HG03442 (cell line): ENCODE results near the gene SNAPC5.
A peak's percentile ranks its signal among the peaks of the same experiment; 100 is the strongest.
"Not testable (repeated sequence)": the region's sequence is repeated elsewhere in the genome, so short reads cannot be mapped to it uniquely, and the experiment has no call there.

Experiments used
- ATAC-seq: cut with Tn5 transposase; IDR thresholded peaks from one replicate; pipeline ENCODE4 v1.9.1; 2021; ENCODE audit warnings: mild to moderate bottlenecking, moderate library complexity; ENCODE audit not compliant: unreplicated experiment

SNAPC5 gene

DNA sequence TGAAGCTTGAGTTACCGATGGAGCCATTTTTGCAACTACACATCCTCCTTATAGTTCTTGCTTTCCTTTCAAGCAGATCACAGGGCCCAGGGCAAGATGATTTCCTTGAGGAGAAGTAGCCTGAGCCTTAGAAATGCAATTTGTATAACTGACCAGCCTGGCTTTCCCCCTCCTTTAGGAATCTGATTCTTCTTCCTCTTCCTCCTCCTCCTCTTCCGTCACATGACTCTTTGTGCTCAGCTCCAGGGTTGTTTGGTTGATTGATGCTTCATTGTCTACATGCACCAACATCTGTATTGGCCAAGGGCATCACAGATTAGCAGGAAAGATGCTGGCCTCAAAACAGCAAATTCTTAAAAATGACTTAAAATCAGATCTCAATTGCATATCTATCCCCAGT lies 3.3 kb downstream of the SNAPC5 start:
- no peak for ATAC-seq

GRCh38 chr15:66491846-66492245 lies 5.7 kb downstream of the SNAPC5 start:
- ATAC-seq: no peak

DNA sequence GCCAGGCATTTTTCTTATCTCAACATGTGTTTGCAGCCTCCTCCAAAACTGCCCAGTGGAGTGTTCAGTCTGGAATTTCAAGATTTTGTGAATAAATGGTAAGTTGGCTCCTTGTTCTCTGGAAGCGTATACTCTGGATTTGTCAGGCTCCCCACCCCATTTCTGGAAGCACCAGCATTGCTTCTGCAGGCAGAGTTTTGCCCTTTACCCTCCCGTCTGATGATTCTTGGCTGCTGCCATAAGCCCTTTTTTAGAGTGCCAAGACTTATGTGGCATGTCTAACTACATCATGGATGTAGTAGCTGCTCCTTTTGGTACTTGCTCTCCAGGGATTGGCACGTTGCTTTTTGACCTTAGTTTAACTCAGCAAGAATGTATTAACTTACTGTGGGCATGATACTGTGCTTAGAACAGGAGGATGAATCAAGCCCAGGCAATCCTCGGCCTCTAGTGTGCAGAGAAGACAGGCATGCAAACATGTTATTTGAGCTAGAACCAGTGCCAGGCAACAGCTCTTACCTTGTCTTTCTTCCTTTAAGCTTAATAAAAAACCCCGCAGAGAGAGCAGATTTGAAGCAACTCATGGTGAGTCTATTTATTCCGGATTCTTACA lies 8.3 kb downstream of the SNAPC5 start:
- ATAC-seq: no peak

DNA sequence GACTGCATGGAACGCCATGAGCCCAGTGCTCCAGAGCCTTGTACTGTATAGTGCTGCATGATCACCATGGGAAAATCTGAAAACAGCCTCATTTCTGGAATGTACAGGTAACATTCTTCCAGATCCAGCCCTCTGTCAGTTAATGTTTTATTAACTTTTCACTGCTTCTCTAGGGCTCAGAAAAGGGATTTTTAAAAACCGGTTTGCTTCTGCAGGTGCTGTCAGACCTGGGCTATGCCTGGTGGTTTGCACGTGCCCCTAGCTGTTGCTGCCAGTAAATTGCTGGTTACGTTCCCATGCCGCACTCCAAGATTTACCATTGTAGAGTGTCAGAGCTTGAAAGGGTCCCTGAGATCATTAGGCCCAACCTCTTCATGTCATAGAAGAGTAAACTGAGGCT lies 9.0 kb downstream of the SNAPC5 start:
- ATAC-seq: no peak

DNA sequence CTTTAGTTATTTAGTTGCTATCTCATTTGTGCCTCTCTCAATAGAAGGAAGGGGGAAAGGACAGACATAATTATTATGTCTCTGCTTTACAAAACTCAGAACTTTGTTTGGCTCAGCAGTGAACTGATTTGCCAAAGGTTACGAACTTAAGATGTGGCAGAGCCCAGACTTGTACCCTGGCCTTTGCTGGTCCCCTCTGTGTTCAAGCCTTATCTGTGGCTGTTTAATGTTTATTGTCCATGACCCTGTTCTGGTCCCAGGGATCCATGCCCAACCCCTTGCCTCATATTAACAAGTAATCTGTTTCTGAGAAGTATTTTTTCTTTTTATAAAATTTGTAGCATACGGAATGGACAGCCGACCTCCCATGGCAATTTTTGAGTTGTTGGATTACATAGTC lies 10.7 kb downstream of the SNAPC5 start:
- ATAC-seq: no peak

DNA sequence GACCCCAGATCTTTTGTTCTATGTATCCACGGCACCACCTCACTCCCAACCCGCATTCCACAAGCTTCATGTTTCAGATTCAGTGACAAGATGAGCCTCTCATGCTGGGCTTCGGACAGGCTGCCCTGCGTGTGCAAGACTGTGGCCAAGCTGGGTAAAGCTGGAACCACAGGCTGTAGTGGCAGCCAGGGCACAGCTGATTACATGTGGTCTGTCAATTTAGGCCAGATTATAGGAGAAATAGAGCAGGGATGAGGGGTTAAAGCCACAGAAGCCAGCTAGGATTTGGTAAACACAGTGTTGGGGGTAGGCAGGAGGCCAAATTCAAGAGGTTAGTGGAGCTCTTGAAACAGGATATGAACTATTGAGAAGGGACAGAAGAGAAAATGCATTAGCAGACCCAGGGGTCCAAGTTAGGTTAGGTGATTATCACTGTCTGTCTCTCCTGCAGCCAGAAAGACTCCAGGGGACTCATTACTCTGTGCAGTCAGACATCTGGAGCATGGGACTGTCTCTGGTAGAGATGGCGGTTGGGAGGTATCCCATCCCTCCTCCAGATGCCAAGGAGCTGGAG lies 12.9 kb downstream of the SNAPC5 start:
- ATAC-seq: no peak

GRCh38 chr15:66483131-66483566 lies 14.4 kb downstream of the SNAPC5 start:
- ATAC-seq: no peak

DNA sequence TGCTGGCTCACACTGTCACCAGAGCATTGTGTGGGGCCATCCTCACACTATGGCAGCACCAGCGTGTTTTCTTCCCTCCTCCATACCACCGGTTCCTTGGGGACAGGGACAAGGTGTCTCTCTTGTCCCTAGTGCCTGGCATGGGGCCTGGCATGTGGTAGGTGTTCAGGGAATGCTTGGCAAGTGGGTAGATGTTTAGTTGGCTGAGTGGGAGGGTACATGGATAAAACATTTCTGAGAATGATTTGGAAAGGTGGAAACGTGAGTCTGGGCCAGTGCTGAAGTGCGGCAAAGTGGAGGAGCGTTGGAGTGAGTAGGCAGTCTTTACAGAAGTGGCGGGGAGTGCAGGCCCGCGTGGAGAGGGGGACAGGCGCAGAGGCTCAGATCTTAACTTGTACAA lies 15.0 kb downstream of the SNAPC5 start:
- ATAC-seq: no peak

GRCh38 chr15:66481107-66481856 lies 16.3 kb downstream of the SNAPC5 start:
- no peak for ATAC-seq

DNA sequence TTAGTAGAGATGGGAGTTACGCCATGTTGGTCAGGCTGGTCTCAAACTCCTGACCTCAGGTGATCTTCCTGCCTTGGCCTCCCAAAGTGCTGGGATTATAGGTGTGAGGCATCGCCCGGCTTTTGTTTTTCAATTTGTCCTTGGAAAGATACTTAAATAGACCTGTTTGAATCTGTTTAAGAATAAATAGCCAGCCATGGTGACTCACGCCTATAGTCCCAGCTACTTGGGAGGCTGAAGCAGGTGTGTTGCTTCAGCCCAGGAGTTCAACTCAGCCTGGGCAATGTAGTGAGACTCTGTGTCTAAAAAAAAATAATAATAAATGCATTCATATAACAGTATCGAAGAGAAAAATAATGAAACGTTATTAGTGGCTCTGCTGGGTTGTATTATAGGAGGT lies 17.3 kb downstream of the SNAPC5 start:
- ATAC-seq: no peak

DNA sequence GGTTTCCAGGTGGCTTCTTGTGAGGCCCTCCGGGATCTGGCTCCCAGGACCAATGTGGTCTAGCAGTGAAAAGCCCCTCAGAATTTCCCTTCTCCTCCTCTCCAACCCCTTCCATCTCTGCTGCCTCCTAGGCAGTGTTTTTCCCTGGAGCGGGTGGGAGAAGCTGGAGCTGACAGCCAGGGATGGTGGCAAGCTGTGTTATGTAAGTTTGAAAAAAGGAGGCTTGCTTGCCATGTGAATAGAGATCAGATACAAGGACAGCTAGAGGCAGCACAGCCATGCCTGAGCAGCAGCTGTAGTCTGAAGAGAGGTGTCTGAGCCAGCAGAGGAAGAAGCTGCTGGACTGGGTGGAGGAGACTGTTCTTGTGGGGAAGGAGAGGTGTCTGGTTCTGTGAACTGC lies 20.6 kb downstream of the SNAPC5 start:
- ATAC-seq: no peak

DNA sequence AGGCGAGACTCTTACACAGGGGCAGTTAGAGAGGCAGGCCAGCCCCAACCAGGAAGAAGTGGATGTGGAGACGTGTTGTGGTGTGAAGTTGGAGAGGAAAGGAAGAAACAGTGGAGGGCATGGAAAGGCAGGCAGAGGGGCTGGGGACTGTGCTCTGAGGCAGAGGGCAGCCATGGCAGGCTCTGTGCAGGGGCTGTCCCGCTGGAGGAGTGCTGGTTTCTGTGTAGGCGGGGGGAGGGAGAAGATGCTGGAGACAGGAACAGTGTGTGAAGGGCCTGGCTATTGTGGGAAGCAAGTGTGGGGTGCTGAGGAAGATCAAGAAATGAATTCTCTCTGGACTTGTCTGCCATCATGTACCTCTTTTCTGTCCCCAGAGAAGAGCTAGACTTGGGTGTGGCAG lies 21.0 kb downstream of the SNAPC5 start:
- ATAC-seq: no peak

GRCh38 chr15:66474963-66475362 lies 22.6 kb downstream of the SNAPC5 start:
- no peak for ATAC-seq

GRCh38 chr15:66474135-66474534 lies 23.4 kb downstream of the SNAPC5 start:
- no peak for ATAC-seq

DNA sequence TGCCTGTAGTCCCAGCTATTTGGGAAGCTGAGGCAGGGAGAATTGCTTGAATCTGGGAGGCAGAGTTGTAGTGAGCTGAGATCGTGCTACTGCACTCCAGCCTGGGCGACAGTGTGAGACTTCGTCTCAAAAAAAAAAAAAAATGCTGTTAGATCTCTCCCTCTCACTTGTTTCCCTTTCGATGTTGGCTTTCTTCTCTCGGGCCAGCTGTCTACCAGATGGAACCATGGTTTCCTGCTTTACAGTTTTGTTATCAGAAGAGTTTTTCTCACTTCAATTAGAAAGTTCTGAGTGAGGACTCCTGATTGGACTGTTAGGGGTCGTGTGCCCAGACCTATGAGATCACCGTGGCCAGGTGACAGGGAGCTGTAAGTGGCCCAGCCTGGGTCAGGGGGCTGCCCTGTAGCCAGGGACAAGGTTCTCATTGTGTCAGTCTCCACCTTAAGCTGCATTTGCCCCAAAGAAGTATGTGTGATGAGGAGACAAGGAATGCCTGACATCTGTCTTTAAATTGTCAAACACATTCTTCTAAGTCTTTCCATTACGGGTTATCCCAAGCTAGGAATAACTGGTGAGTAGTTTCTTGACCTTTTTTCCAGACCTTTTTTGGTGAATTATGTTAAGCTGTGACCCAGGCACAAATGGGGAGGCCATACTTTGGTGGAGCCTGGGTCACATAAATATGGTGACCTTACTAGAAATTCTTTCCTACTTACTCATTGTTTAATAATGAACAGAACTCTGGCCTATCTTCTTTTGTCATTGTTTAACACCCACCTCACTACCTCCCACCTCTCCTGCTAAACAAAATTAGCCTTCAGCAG lies 25.2 kb downstream of the SNAPC5 start:
- ATAC-seq: peak; percentile 83

GRCh38 chr15:66470825-66471224 lies 26.7 kb downstream of the SNAPC5 start:
- not testable (repeated sequence) for ATAC-seq

GRCh38 chr15:66467162-66468040 lies 30.2 kb downstream of the SNAPC5 start:
- not testable (repeated sequence) for ATAC-seq

GRCh38 chr15:66465294-66465693 lies 32.3 kb downstream of the SNAPC5 start:
- not testable (repeated sequence) for ATAC-seq

DNA sequence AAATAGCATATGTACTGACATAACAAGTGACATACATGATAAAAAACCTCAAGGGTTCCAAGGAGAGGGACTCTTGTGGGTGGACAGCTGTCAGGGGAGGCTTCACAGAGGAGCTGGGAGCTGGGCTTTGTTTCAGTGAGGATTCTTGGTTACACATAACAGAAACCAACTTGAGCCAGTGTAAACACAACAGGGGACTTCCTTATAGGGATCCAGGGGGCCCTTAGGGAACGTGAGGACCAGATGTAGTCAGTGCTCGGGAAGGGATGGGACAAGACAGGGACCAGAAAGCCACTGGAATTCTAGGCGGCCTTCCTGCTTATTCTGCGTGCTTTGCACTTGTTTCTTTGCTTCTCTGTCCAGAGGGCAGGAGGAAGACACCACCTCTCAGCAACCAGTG lies 34.9 kb downstream of the SNAPC5 start:
- no peak for ATAC-seq

GRCh38 chr15:66461917-66462316 lies 35.6 kb downstream of the SNAPC5 start:
- no peak for ATAC-seq
